Liver (tissue), 9 donors: ENCODE results near the gene DHFR. TPM values are rescaled to one million over a fixed set of nuclear protein-coding genes. Genes with fewer than 3 reads are reported as not detected.

Experiments used
- DNase-seq: peaks from one replicate; pipeline ENCODE4 v3.0.0-alpha.2; 2017; ENCODE audit warnings: low spot score
- H3K27ac ChIP-seq, 2 donors: one replicate each; pipeline ENCODE4 v1.7.0; 2013; ENCODE audit warnings: inconsistent platforms in 2 of 2, low read length in 2 of 2, control low read depth in 1 of 2, low read depth in 1 of 2, mild to moderate bottlenecking in 1 of 2
- H3K27me3 ChIP-seq, 4 donors: one replicate each; pipeline versions ENCODE4 v1.6.1 to v1.7.0; 2013; ENCODE audit warnings: low read length in 3 of 4, inconsistent platforms in 1 of 4, mild to moderate bottlenecking in 1 of 4, moderate library complexity in 1 of 4; ENCODE audit not compliant: control insufficient read depth in 4 of 4, insufficient read depth in 4 of 4
- H3K36me3 ChIP-seq, 4 donors: one replicate each; pipeline versions ENCODE4 v1.6.1 to v1.7.0; 2013; ENCODE audit warnings: low read length in 3 of 4, mild to moderate bottlenecking in 3 of 4, low read depth in 1 of 4, moderate library complexity in 1 of 4; ENCODE audit not compliant: control insufficient read depth in 4 of 4, insufficient read depth in 3 of 4
- H3K4me1 ChIP-seq, 4 donors: one replicate each; pipeline versions ENCODE4 v1.6.1 to v1.7.0; 2013; ENCODE audit warnings: low read length in 3 of 4, mild to moderate bottlenecking in 3 of 4, moderate library complexity in 1 of 4; ENCODE audit not compliant: control insufficient read depth in 4 of 4, insufficient read depth in 4 of 4
- H3K4me3 ChIP-seq, 3 donors: one replicate each; pipeline versions ENCODE4 v1.6.1 to v1.7.0; 2013; ENCODE audit warnings: low read length in 3 of 3, control low read depth in 1 of 3, low read depth in 1 of 3, mild to moderate bottlenecking in 1 of 3
- H3K9ac ChIP-seq, 2 donors: one replicate each; pipeline ENCODE4 v1.7.0; 2013; ENCODE audit warnings: low read length in 2 of 2, mild to moderate bottlenecking in 2 of 2, moderate library complexity in 2 of 2, control low read depth in 1 of 2, low read depth in 1 of 2
- H3K9me3 ChIP-seq, 4 donors: one replicate each; pipeline versions ENCODE4 v1.6.1 to v1.7.0; 2013; ENCODE audit warnings: low read length in 3 of 4; ENCODE audit not compliant: control insufficient read depth in 4 of 4
- EGR1 ChIP-seq, 2 donors: IDR thresholded peaks; 2 replicates each; pipeline ENCODE4 v1.6.1; 2016 to 2018; ENCODE audit warnings: antibody characterized with exemption in 2 of 2, low read depth in 2 of 2
- FOXA1 ChIP-seq: IDR thresholded peaks from 2 replicates; pipeline ENCODE4 v1.6.1; 2016; ENCODE audit warnings: antibody characterized with exemption
- FOXA2 ChIP-seq: IDR thresholded peaks from 2 replicates; pipeline ENCODE4 v1.6.1; 2016; ENCODE audit warnings: antibody characterized with exemption
- GABPA ChIP-seq, 2 donors: IDR thresholded peaks in 1 of 2; conservative IDR thresholded peaks in 1 of 2; 2 replicates each; pipeline ENCODE4 v1.6.1; 2016; ENCODE audit warnings: antibody characterized with exemption in 2 of 2, mild to moderate bottlenecking in 1 of 2, moderate library complexity in 1 of 2
- JUND ChIP-seq, 2 donors: IDR thresholded peaks; 2 replicates each; pipeline ENCODE4 v1.6.1; 2016; ENCODE audit warnings: antibody characterized with exemption in 2 of 2
- MAX ChIP-seq: IDR thresholded peaks from 2 replicates; pipeline ENCODE4 v1.6.1; 2016; ENCODE audit warnings: antibody characterized with exemption
- NR2F2 ChIP-seq: IDR thresholded peaks from 2 replicates; pipeline ENCODE4 v1.6.1; 2016; ENCODE audit warnings: antibody characterized with exemption
- REST ChIP-seq: IDR thresholded peaks from 2 replicates; pipeline ENCODE4 v1.6.1; 2016; ENCODE audit warnings: antibody characterized with exemption, mild to moderate bottlenecking
- RXRA ChIP-seq, 2 donors: IDR thresholded peaks; 2 replicates each; pipeline ENCODE4 v1.6.1; 2017 to 2018; ENCODE audit warnings: antibody characterized with exemption in 2 of 2, mild to moderate bottlenecking in 1 of 2
- SP1 ChIP-seq: IDR thresholded peaks from 2 replicates; pipeline ENCODE4 v1.6.1; 2018; ENCODE audit warnings: antibody characterized with exemption, mild to moderate bottlenecking
- TAF1 ChIP-seq: conservative IDR thresholded peaks from 2 replicates; pipeline ENCODE4 v1.6.1; 2016; ENCODE audit warnings: antibody characterized with exemption, mild to moderate bottlenecking
- YY1 ChIP-seq: IDR thresholded peaks from 2 replicates; pipeline ENCODE4 v1.6.1; 2016; ENCODE audit warnings: antibody characterized with exemption, mild to moderate bottlenecking
- WGBS: extraction: QIAGEN DNeasy Blood & Tissue Kit; methylation state at CpG from one replicate; pipeline ENCODE4 v1.1.7; 2013; 5-methylcytosine and 5-hydroxymethylcytosine counted together
- polyA plus RNA-seq, 2 donors: library from polyadenylated mRNA; stranded (reverse) in 1 of 2; unstranded in 1 of 2; fragments of 200-250 nt in 1 of 2; fragments of >200 nt in 1 of 2; fragmentation: Nextera tagmentation in 1 of 2; extraction: Ambion mirVana in 1 of 2; gene quantifications; one replicate each; pipeline versions ENCODE4 v1.2.1 to v1.2.3, GENCODE V29; 2013 to 2015
- total RNA-seq, 2 donors: library from RNA; depleted of rRNA; stranded (reverse); fragments of >200 nt; gene quantifications; one replicate each; pipeline ENCODE4 v1.2.3, GENCODE V29; 2014
- TF ChIP-seq, protein P1 (sequence below): fragments of 150-350 bp; IDR thresholded peaks from 2 replicates; pipeline ENCODE4 v1.5.1; 2017; ENCODE audit warnings: improper control_type of control experiment, low read depth, low read length; ENCODE audit not compliant: missing input control
- TF ChIP-seq, protein P2 (sequence below): IDR thresholded peaks from 2 replicates; pipeline ENCODE4 v1.6.1; 2016; ENCODE audit warnings: antibody characterized with exemption
- donor health status: healthy.
- donor health status: healthy.
- donor health status: healthy.
- donor health status: healthy.
- donor health status: healthy.

Gene DHFR
- total and polyA plus RNA-seq, 4 donors, result 8.9 to 57.7 (median 13.4) TPM

GRCh38 chr5:80701597-80701996 lies 46.8 kb upstream of the DHFR start:
- Histone ChIP-seq H3K27me3 (no peaks in the 10 kb centered on the region), H3K4me3 (no peak overlapping the region), H3K27ac (no peak overlapping the region), H3K36me3 (peaks cover 0 to 3% (median 0%) of the 10 kb centered on the region in 4 donors), H3K9ac (no peak overlapping the region), H3K4me1 (peaks cover 2 to 11% (median 5%) of the 10 kb centered on the region in 4 donors), H3K9me3 (no peaks in the 10 kb centered on the region)
- WGBS, result 82% methylated on average over 1 of the region's 1 CpG
- TF ChIP-seq, protein P1, sequence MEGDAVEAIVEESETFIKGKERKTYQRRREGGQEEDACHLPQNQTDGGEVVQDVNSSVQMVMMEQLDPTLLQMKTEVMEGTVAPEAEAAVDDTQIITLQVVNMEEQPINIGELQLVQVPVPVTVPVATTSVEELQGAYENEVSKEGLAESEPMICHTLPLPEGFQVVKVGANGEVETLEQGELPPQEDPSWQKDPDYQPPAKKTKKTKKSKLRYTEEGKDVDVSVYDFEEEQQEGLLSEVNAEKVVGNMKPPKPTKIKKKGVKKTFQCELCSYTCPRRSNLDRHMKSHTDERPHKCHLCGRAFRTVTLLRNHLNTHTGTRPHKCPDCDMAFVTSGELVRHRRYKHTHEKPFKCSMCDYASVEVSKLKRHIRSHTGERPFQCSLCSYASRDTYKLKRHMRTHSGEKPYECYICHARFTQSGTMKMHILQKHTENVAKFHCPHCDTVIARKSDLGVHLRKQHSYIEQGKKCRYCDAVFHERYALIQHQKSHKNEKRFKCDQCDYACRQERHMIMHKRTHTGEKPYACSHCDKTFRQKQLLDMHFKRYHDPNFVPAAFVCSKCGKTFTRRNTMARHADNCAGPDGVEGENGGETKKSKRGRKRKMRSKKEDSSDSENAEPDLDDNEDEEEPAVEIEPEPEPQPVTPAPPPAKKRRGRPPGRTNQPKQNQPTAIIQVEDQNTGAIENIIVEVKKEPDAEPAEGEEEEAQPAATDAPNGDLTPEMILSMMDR, result no peak
- TF ChIP-seq GABPA (IDR thresholded peaks at IDR 0.05 in 1 of 2, conservative IDR thresholded peaks at IDR 0.05 in 1 of 2) (no peak), YY1 (no peak), MAX (no peak), SP1 (no peak)
- no peak for DNase-seq

GRCh38 chr5:80698369-80698768 lies 43.6 kb upstream of the DHFR start:
- TF ChIP-seq REST (no peak), TAF1 (no peak), EGR1 (IDR thresholded peaks at IDR 0.05; ENCODE audit: low read depth in 2 of 2) (no peak), FOXA2 (no peak), RXRA (IDR thresholded peaks at IDR 0.05) (no peak), SP1 (no peak), MAX (no peak), FOXA1 (no peak), NR2F2 (no peak), YY1 (no peak), JUND (IDR thresholded peaks at IDR 0.05) (no peak)
- TF ChIP-seq, protein P1, result no peak
- TF ChIP-seq, protein P2, sequence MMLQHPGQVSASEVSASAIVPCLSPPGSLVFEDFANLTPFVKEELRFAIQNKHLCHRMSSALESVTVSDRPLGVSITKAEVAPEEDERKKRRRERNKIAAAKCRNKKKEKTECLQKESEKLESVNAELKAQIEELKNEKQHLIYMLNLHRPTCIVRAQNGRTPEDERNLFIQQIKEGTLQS, result no peak
- DNase-seq, result no peak
- H3K27me3 ChIP-seq, result no peaks in the 10 kb centered on the region
- WGBS, result 80% methylated on average over 5 of the region's 5 CpGs
- H3K9ac ChIP-seq, result no peak overlapping the region
- no peaks in the 10 kb centered on the region for H3K9me3 ChIP-seq
- H3K27ac ChIP-seq, result no peak overlapping the region
- no peak overlapping the region for H3K4me3 ChIP-seq
- peaks cover 0 to 4% (median 1%) of the 10 kb centered on the region in 4 donors for H3K36me3 ChIP-seq
- no peaks in the 10 kb centered on the region for H3K4me1 ChIP-seq
